C4-2B (cell line): ENCODE data around the gene ZNF70.

ENCODE experiments used
- CTCF ChIP-seq: fragments of 450-650 bp; conservative IDR thresholded peaks from 2 replicates; pipeline ENCODE4 v1.5.1; 2017; ENCODE audit warnings: mild to moderate bottlenecking
- ZFX ChIP-seq: fragments of 450-650 bp; IDR thresholded peaks from 2 replicates; pipeline ENCODE4 v1.6.1; 2017

GRCh38 chr22:23692598-23693291, 58.2 kb downstream of the ZNF70 start:
- TF ChIP-seq CTCF (no peak), ZFX (no peak)
